Neural cell (in vitro differentiated cells): ENCODE measurements around the gene SETMAR. TPM values are rescaled to one million over a fixed set of nuclear protein-coding genes. Genes with fewer than 3 reads are reported as not detected.

Experiments
- H2AFZ ChIP-seq: fragments of 200-600, 300-800 bp; sonication (generic), shearing (Covaris generic); 2 replicates; pipeline ENCODE4 v1.6.0; 2014; ENCODE audit warnings: low read depth, mild to moderate bottlenecking, antibody characterized with exemption, low read length, moderate library complexity
- H3F3A ChIP-seq: fragments of 200-600 bp; shearing (Covaris generic); 2 replicates; pipeline ENCODE4 v1.6.1; 2016; ENCODE audit warnings: mild to moderate bottlenecking, moderate library complexity, mixed read lengths, antibody characterized with exemption, low read length; ENCODE audit not compliant: insufficient read depth, poor library complexity, severe bottlenecking
- H3K27ac ChIP-seq: fragments of 200-600, 300-800 bp; sonication (generic), shearing (Covaris generic); 2 replicates; pipeline ENCODE4 v1.5.1; 2014; ENCODE audit warnings: mild to moderate bottlenecking, low read length, moderate library complexity
- H3K27me3 ChIP-seq: fragments of 300-800, 200-600 bp; sonication (generic), shearing (Covaris generic); 2 replicates; pipeline ENCODE4 v1.6.0; 2014; ENCODE audit warnings: mild to moderate bottlenecking, low read depth, low read length, moderate library complexity; ENCODE audit not compliant: insufficient read depth
- H3K36me3 ChIP-seq: fragments of 300-800, 200-600 bp; sonication (generic), shearing (Covaris generic); 2 replicates; pipeline ENCODE4 v1.5.1; 2014; ENCODE audit warnings: mild to moderate bottlenecking, antibody characterized with exemption, low read length, moderate library complexity; ENCODE audit not compliant: insufficient read depth
- H3K4me2 ChIP-seq: fragments of 300-800, 200-600 bp; sonication (generic), shearing (Covaris generic); 2 replicates; pipeline ENCODE4 v1.6.0; 2014; ENCODE audit warnings: mild to moderate bottlenecking, low read length
- H3K4me3 ChIP-seq: fragments of 300-800, 200-600 bp; sonication (generic), shearing (Covaris generic); 2 replicates; pipeline ENCODE4 v1.5.1; 2014; ENCODE audit warnings: mild to moderate bottlenecking, low read length, moderate library complexity
- H3K79me2 ChIP-seq: fragments of 200-600 bp; shearing (Covaris generic); replicated peaks from 2 replicates; pipeline ENCODE4 v1.6.0; 2014; ENCODE audit warnings: mild to moderate bottlenecking, low read length, moderate library complexity; ENCODE audit not compliant: insufficient read depth
- H3K9ac ChIP-seq: fragments of 300-800, 200-600 bp; sonication (generic), shearing (Covaris generic); 2 replicates; pipeline ENCODE4 v1.6.1; 2016; ENCODE audit warnings: mild to moderate bottlenecking, low read length, mixed read lengths
- H3K9me2 ChIP-seq: fragments of 200-600 bp; shearing (Covaris generic); 2 replicates; pipeline ENCODE4 v1.6.1; 2016; ENCODE audit warnings: mild to moderate bottlenecking, low read length, mixed read lengths; ENCODE audit not compliant: insufficient read depth
- H3K9me3 ChIP-seq: fragments of 200-600, 300-800 bp; sonication (generic), shearing (Covaris generic); 2 replicates; pipeline ENCODE4 v1.6.1; 2016; ENCODE audit warnings: mild to moderate bottlenecking, mixed run types, low read length, moderate library complexity, mixed read lengths
- H4K20me1 ChIP-seq: fragments of 200-600 bp; shearing (Covaris generic); 2 replicates; pipeline ENCODE4 v1.6.1; 2016; ENCODE audit warnings: mild to moderate bottlenecking, mixed run types; ENCODE audit not compliant: insufficient read depth
- CTCF ChIP-seq: fragments of 450-650 bp; IDR thresholded peaks from 2 replicates; pipeline ENCODE4 v1.5.1; 2014; ENCODE audit warnings: antibody characterized with exemption, mild to moderate bottlenecking, moderate library complexity; ENCODE audit not compliant: poor library complexity, severe bottlenecking
- EP300 ChIP-seq: fragments of 450-650 bp; conservative IDR thresholded peaks from 2 replicates; pipeline ENCODE4 v1.6.1; 2014; ENCODE audit warnings: antibody characterized with exemption, mild to moderate bottlenecking, moderate library complexity; ENCODE audit not compliant: poor library complexity, severe bottlenecking
- EZH2 ChIP-seq: fragments of 200-600, 300-800 bp; shearing (Covaris generic), sonication (generic); IDR thresholded peaks from 2 replicates; pipeline ENCODE4 v1.6.1; 2014; ENCODE audit warnings: antibody characterized with exemption, low read length, borderline replicate concordance, mild to moderate bottlenecking; ENCODE audit not compliant: insufficient read depth, poor library complexity, severe bottlenecking
- MXI1 ChIP-seq: fragments of 450-650 bp; conservative IDR thresholded peaks from 2 replicates; pipeline ENCODE4 v1.6.1; 2014; ENCODE audit warnings: antibody characterized with exemption, mild to moderate bottlenecking; ENCODE audit not compliant: poor library complexity, severe bottlenecking
- POLR2AphosphoS5 ChIP-seq: IDR thresholded peaks from 2 replicates; pipeline ENCODE4 v1.6.1; 2012
- RAD21 ChIP-seq: fragments of 450-650 bp; conservative IDR thresholded peaks from 2 replicates; pipeline ENCODE4 v1.6.1; 2014; ENCODE audit warnings: antibody characterized with exemption, mild to moderate bottlenecking, moderate library complexity
- REST ChIP-seq: IDR thresholded peaks from 2 replicates; pipeline ENCODE4 v1.6.1; 2012; ENCODE audit warnings: borderline replicate concordance
- SMC3 ChIP-seq: fragments of 450-650 bp; conservative IDR thresholded peaks from 2 replicates; pipeline ENCODE4 v1.6.1; 2014; ENCODE audit warnings: antibody characterized with exemption, mild to moderate bottlenecking, moderate library complexity; ENCODE audit not compliant: poor library complexity
- TAF1 ChIP-seq: IDR thresholded peaks from 2 replicates; pipeline ENCODE4 v1.6.1; 2012; ENCODE audit warnings: low read depth
- polyA plus RNA-seq: library from polyadenylated mRNA; depleted of rRNA; stranded (reverse); fragments of >200 nt; gene quantifications from 2 replicates; pipeline ENCODE4 v1.2.3, GENCODE V29; 2014

The SETMAR gene
- polyA plus RNA-seq, 1 donor from 2014 or later = 41.3 TPM

DNA sequence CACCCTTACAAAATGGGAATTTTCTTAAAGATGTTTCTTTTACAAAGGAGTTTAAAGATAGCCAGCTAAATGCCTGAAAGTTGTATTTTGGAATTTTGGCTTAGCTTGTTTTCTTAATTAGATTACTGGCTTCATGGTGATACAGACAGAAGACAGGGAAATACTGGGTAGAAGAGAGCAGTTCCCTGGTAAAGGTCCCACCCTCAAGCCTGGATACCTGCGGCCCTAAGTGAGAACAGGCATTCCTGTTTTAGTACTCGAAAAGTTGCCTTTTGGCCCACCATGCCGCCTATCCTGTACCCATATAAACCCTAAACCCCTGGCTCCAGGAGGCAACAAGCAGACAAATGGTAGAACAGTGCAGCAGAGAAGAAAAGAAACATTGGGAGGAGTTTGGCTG is 29.4 kb downstream of the SETMAR start:
- Histone ChIP-seq H3K79me2 (no peaks in the 10 kb centered on the region), H3K4me3 (no peak overlapping the region), H3F3A (no peaks in the 10 kb centered on the region), H3K4me2 (no peak overlapping the region), H2AFZ (no peak overlapping the region), H3K9ac (no peak overlapping the region), H3K27ac (no peak overlapping the region), H3K36me3 (no peaks in the 10 kb centered on the region), H3K27me3 (no peaks in the 10 kb centered on the region), H4K20me1 (no peaks in the 10 kb centered on the region), H3K9me2 (no peaks in the 10 kb centered on the region), H3K9me3 (no peaks in the 10 kb centered on the region)
- TF ChIP-seq POLR2AphosphoS5 (no peak), RAD21 (no peak), REST (no peak), EZH2 (no peak), TAF1 (no peak), CTCF (no peak), SMC3 (no peak), MXI1 (no peak), EP300 (no peak)

DNA sequence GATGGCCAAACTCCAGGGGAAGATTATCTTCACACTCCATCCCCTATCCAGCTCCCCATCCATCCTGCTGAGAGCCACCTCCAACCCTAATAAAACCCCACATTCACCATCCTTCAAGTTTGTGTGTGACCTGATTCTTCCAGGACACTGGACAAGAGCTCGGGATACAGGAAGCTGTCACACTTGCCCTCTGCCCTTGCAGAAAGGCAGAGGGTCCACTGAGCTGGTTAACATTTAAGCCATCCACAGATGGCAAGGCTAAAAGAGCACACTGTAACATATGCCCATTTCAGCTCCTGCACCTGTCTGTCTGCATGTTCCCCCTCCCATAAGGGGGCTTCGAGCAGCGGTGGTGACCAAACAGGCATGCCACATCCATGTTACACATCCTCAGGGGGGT is 29.8 kb downstream of the SETMAR start:
- no peaks in the 10 kb centered on the region for H3K9me2 ChIP-seq
- no peaks in the 10 kb centered on the region for H3K79me2 ChIP-seq
- H3K9me3 ChIP-seq = no peaks in the 10 kb centered on the region
- no peak overlapping the region for H2AFZ ChIP-seq
- TF ChIP-seq CTCF = no peak
- TF ChIP-seq REST = no peak
- TF ChIP-seq TAF1 = no peak
- TF ChIP-seq SMC3 = no peak
- TF ChIP-seq MXI1 = no peak
- TF ChIP-seq EP300 = no peak
- TF ChIP-seq RAD21 = no peak
- no peaks in the 10 kb centered on the region for H3K36me3 ChIP-seq
- no peak overlapping the region for H3K27ac ChIP-seq
- H3K4me2 ChIP-seq = no peak overlapping the region
- H3K9ac ChIP-seq = no peak overlapping the region
- H3K4me3 ChIP-seq = no peak overlapping the region
- no peaks in the 10 kb centered on the region for H3F3A ChIP-seq
- no peaks in the 10 kb centered on the region for H4K20me1 ChIP-seq
- no peaks in the 10 kb centered on the region for H3K27me3 ChIP-seq
